Mesendoderm (in vitro differentiated cells): ENCODE results near the gene HMGCLL1.

Source experiments
- DNase-seq: peaks from one replicate; pipeline ENCODE4 v3.0.0; 2013
- H2AK5ac ChIP-seq: 2 replicates; pipeline ENCODE4 v1.6.1; 2013; ENCODE audit warnings: low read length, inconsistent platforms
- H2BK120ac ChIP-seq: 2 replicates; pipeline ENCODE4 v1.6.1; 2013; ENCODE audit warnings: low read depth, mild to moderate bottlenecking, low read length, moderate library complexity, mixed read lengths
- H2BK15ac ChIP-seq: replicated peaks from 2 replicates; pipeline ENCODE4 v1.6.1; 2013; ENCODE audit warnings: low read depth, mild to moderate bottlenecking, moderate library complexity
- H2BK5ac ChIP-seq: 2 replicates; pipeline ENCODE4 v1.6.1; 2013; ENCODE audit warnings: low read length, inconsistent platforms
- H3K18ac ChIP-seq: 2 replicates; pipeline ENCODE4 v1.6.1; 2013; ENCODE audit warnings: mild to moderate bottlenecking, low read length, mixed read lengths
- H3K23ac ChIP-seq: one replicate; pipeline ENCODE4 v1.6.1; 2013; ENCODE audit warnings: low read length
- H3K27ac ChIP-seq: 2 replicates; pipeline ENCODE4 v1.5.1; 2013; ENCODE audit warnings: low read depth, mild to moderate bottlenecking, inconsistent platforms, low read length, moderate library complexity
- H3K27me3 ChIP-seq: 2 replicates; pipeline ENCODE4 v1.6.1; 2013; ENCODE audit warnings: low read length, control low read depth, mild to moderate bottlenecking, inconsistent platforms; ENCODE audit not compliant: insufficient read depth, poor library complexity
- H3K36me3 ChIP-seq: 2 replicates; pipeline ENCODE4 v1.6.1; 2013; ENCODE audit warnings: low read length, inconsistent platforms; ENCODE audit not compliant: control insufficient read depth, insufficient read depth
- H3K4ac ChIP-seq: one replicate; pipeline ENCODE4 v1.6.1; 2013; ENCODE audit warnings: low read depth, mild to moderate bottlenecking, low read length, moderate library complexity
- H3K4me1 ChIP-seq: 2 replicates; pipeline ENCODE4 v1.6.1; 2013; ENCODE audit warnings: low read depth, low read length, inconsistent platforms; ENCODE audit not compliant: control insufficient read depth
- H3K4me2 ChIP-seq: 2 replicates; pipeline ENCODE4 v1.6.1; 2013; ENCODE audit warnings: low read length
- H3K4me3 ChIP-seq: 2 replicates; pipeline ENCODE4 v1.5.1; 2013; ENCODE audit warnings: mild to moderate bottlenecking, low read length
- H3K56ac ChIP-seq: one replicate; pipeline ENCODE4 v1.6.1; 2013; ENCODE audit warnings: low read length
- H3K79me1 ChIP-seq: 2 replicates; pipeline ENCODE4 v1.6.1; 2013; ENCODE audit warnings: low read length, inconsistent platforms
- H3K79me2 ChIP-seq: 2 replicates; pipeline ENCODE4 v1.6.1; 2013; ENCODE audit warnings: mild to moderate bottlenecking, low read length; ENCODE audit not compliant: control insufficient read depth, insufficient read depth
- H3K9ac ChIP-seq: 2 replicates; pipeline ENCODE4 v1.6.1; 2013; ENCODE audit warnings: low read length, inconsistent platforms
- H4K5ac ChIP-seq: one replicate; pipeline ENCODE4 v1.6.1; 2013; ENCODE audit warnings: low read length
- H4K8ac ChIP-seq: one replicate; pipeline ENCODE4 v1.6.1; 2013; ENCODE audit warnings: low read depth, mild to moderate bottlenecking, control low read depth, low read length, moderate library complexity
- WGBS: extraction: QIAGEN DNeasy Blood & Tissue Kit; methylation state at CpG from one replicate; pipeline ENCODE4 v1.1.7; 2013; ENCODE audit warnings: low lambda C conversion rate, missing lambda C conversion rate; ENCODE audit not compliant: insufficient coverage; ENCODE audit errors: extremely low coverage; 5-methylcytosine and 5-hydroxymethylcytosine counted together

HMGCLL1 gene

DNA sequence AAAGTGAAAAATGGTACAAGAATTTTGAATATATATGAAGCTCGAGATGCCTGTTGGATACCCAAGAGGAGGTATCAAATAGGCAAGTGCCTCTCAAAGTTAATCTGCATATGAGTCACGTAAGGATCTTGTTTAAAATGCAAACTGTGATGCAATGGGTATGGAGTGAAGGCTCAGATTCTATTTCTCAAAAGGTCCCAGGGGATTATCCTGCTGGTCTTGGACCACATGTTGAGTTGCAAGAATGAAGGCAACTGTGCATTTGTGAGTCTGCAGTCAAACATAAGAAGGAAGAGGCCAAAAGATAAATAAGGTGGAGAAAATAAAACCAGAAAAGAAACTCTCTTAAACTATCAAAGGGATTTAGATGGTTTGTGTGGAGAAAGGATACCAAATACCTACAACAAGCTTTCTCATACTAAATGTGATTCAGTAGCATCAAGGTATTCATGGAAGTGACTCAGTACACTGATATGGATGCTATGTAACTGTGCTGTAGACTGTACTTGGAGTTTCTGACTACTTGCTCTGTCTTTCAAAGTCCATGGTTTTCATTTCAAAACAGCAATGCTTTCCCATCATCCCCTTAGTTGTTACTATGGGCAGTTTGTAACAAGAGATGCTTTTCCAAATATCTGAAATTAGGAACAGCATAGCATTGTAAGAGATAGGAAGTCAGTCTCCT lies 145.4 kb downstream of the HMGCLL1 start:
- no peak overlapping the region for H3K23ac ChIP-seq

DNA sequence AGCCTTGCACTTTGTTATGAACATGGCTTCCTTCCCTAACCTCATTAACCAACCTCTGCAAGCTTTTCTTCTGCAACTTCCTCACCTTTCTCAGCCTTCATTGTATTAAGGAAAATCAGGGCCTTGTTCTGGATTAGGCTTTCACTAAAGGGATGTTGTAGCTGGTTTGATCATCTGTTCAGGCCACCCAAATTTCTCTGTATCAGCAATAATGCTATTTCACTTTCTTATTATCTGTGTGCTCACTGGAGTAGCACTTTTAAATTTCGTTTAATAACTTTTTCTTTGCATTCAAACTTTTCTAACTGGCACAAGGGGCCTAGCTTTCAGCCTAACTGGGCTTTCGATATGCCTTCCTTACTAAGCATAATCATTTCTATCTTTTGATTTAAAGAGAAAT lies 155.1 kb downstream of the HMGCLL1 start:
- no CpG with 5 or more reads among the region's 2 CpGs for WGBS
- H2BK120ac ChIP-seq, result no peak overlapping the region
- no peak overlapping the region for H2AK5ac ChIP-seq

More for the DNA sequence above, 145.4 kb downstream of the HMGCLL1 start:
- Histone ChIP-seq H3K4me1 (no peaks in the 10 kb centered on the region), H3K4ac (no peak overlapping the region), H3K18ac (no peak overlapping the region), H4K5ac (no peak overlapping the region), H3K36me3 (no peaks in the 10 kb centered on the region), H2AK5ac (no peak overlapping the region), H3K4me2 (no peak overlapping the region), H3K4me3 (no peak overlapping the region), H2BK15ac (no peak overlapping the region), H3K79me2 (no peaks in the 10 kb centered on the region), H3K9ac (no peak overlapping the region), H2BK120ac (no peak overlapping the region), H3K79me1 (no peaks in the 10 kb centered on the region), H3K56ac (no peak overlapping the region), H3K27ac (no peak overlapping the region), H3K27me3 (no peaks in the 10 kb centered on the region), H4K8ac (no peak overlapping the region), H2BK5ac (no peak overlapping the region)
- no CpG with 5 or more reads among the region's 2 CpGs for WGBS
- peak; percentile 35 for DNase-seq

GRCh38 chr6:55410674-55411073 lies 168.3 kb downstream of the HMGCLL1 start:
- Histone ChIP-seq H3K4ac (no peak overlapping the region), H2AK5ac (no peak overlapping the region), H3K56ac (no peak overlapping the region)

More for the DNA sequence above, 155.1 kb downstream of the HMGCLL1 start:
- Histone ChIP-seq H3K36me3 (no peaks in the 10 kb centered on the region), H3K56ac (no peak overlapping the region), H3K4me1 (no peaks in the 10 kb centered on the region), H3K4ac (no peak overlapping the region), H4K8ac (no peak overlapping the region), H3K4me3 (no peak overlapping the region), H4K5ac (no peak overlapping the region), H2BK5ac (no peak overlapping the region), H3K27me3 (no peaks in the 10 kb centered on the region), H3K27ac (no peak overlapping the region), H3K9ac (no peak overlapping the region), H3K23ac (no peak overlapping the region), H3K79me1 (no peaks in the 10 kb centered on the region), H2BK15ac (no peak overlapping the region), H3K79me2 (no peaks in the 10 kb centered on the region), H3K4me2 (no peak overlapping the region), H3K18ac (no peak overlapping the region)
- DNase-seq, result no peak

GRCh38 chr6:55405474-55406235 lies 173.3 kb downstream of the HMGCLL1 start:
- H3K56ac ChIP-seq, result no peak overlapping the region
- no peaks in the 10 kb centered on the region for H3K4me1 ChIP-seq
- no peak overlapping the region for H3K4ac ChIP-seq
- H3K27me3 ChIP-seq, result no peaks in the 10 kb centered on the region
- no peaks in the 10 kb centered on the region for H3K79me1 ChIP-seq
- no peak overlapping the region for H3K4me3 ChIP-seq
- no peaks in the 10 kb centered on the region for H3K36me3 ChIP-seq
- no peak overlapping the region for H2AK5ac ChIP-seq
- H3K79me2 ChIP-seq, result no peaks in the 10 kb centered on the region
- no peak overlapping the region for H4K5ac ChIP-seq
- no peak overlapping the region for H2BK120ac ChIP-seq
- no peak overlapping the region for H3K4me2 ChIP-seq
- H2BK15ac ChIP-seq, result no peak overlapping the region
- H3K27ac ChIP-seq, result no peak overlapping the region
- no peak for DNase-seq
- H4K8ac ChIP-seq, result no peak overlapping the region
- H3K18ac ChIP-seq, result no peak overlapping the region
- no peak overlapping the region for H3K23ac ChIP-seq
- H3K9ac ChIP-seq, result no peak overlapping the region
- WGBS, result no CpG with 5 or more reads among the region's 7 CpGs
- no peak overlapping the region for H2BK5ac ChIP-seq

More at GRCh38 chr6:55410674-55411073, 168.3 kb downstream of the HMGCLL1 start:
- Histone ChIP-seq H4K8ac (no peak overlapping the region), H3K27me3 (no peaks in the 10 kb centered on the region), H2BK15ac (no peak overlapping the region), H3K4me1 (no peaks in the 10 kb centered on the region), H3K23ac (no peak overlapping the region), H3K18ac (no peak overlapping the region), H3K27ac (no peak overlapping the region), H3K4me3 (no peak overlapping the region), H3K36me3 (no peaks in the 10 kb centered on the region), H2BK5ac (no peak overlapping the region), H3K79me1 (no peaks in the 10 kb centered on the region), H4K5ac (no peak overlapping the region), H3K9ac (no peak overlapping the region), H3K79me2 (no peaks in the 10 kb centered on the region), H3K4me2 (no peak overlapping the region), H2BK120ac (no peak overlapping the region)
- no peak for DNase-seq

DNA sequence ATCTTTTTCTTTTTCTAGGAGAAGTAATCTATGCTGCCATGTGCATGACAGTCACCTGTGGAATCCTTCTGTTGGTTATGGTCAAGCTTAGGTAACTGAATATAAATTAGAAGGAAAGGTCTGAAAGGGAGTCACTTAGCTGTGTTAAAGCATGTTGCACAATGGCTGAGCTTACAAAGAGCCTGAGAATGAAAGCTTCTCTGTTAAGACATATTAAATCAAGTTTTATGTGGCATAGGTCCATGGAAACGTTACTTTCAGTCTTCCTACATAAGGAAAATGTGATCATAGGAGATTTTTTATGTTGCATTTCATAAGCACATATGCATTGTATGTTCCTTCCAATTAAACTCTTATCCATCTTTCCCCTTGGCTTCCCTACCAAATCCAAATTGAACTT lies 179.6 kb downstream of the HMGCLL1 start:
- no peak overlapping the region for H2AK5ac ChIP-seq
- H3K18ac ChIP-seq, result no peak overlapping the region
- H3K4me2 ChIP-seq, result no peak overlapping the region
- WGBS, result no CpG with 5 or more reads among the region's 1 CpG
- no peaks in the 10 kb centered on the region for H3K27me3 ChIP-seq
- no peaks in the 10 kb centered on the region for H3K36me3 ChIP-seq
- H4K5ac ChIP-seq, result no peak overlapping the region
- H3K23ac ChIP-seq, result no peak overlapping the region
- no peaks in the 10 kb centered on the region for H3K79me2 ChIP-seq
- H3K79me1 ChIP-seq, result no peaks in the 10 kb centered on the region
- no peak overlapping the region for H3K4me3 ChIP-seq
- H3K9ac ChIP-seq, result no peak overlapping the region
- DNase-seq, result no peak
- H3K56ac ChIP-seq, result no peak overlapping the region
- no peak overlapping the region for H2BK15ac ChIP-seq
- H3K4me1 ChIP-seq, result no peaks in the 10 kb centered on the region
- H2BK5ac ChIP-seq, result no peak overlapping the region
- no peak overlapping the region for H4K8ac ChIP-seq
- H3K4ac ChIP-seq, result no peak overlapping the region
- no peak overlapping the region for H3K27ac ChIP-seq
- H2BK120ac ChIP-seq, result no peak overlapping the region
